ENCODE data around the gene MARK3.

The MARK3 gene

GRCh38 chr14:103393676-103394626 is 8.7 kb downstream of the MARK3 start:
- Histone ChIP-seq H3K4me3 (no peak overlapping the region), H3K4me1 (peaks cover 0 to 89% (median 51%) of the 10 kb centered on the region in 4 donors), H3K36me3 (no peaks in the 10 kb centered on the region), H3K9me3 (no peaks in the 10 kb centered on the region), H3K27ac (peak overlapping the region; percentile 47 to 52), H3K27me3 (no peaks in the 10 kb centered on the region)
- DNase-seq, result no peak
- TF ChIP-seq CTCF (IDR thresholded peaks at IDR 0.05), result peak; percentile 70 to 86
- intact Hi-C loops (cut with DNase I; ENCODE audit: low total_unique reads), result no loop called here

- Histone ChIP-seq H3K27me3 (no peaks in the 10 kb centered on the region), H3K27ac (peak overlapping the region; percentile 47 to 52), H3K4me1 (peaks cover 0 to 98% (median 57%) of the 10 kb centered on the region in 4 donors), H3K4me3 (no peak overlapping the region), H3K9me3 (no peaks in the 10 kb centered on the region), H3K36me3 (no peaks in the 10 kb centered on the region)
- no peak for DNase-seq
- no peak for TF ChIP-seq CTCF (IDR thresholded peaks at IDR 0.05)
- intact Hi-C loops (cut with DNase I; ENCODE audit: low total_unique reads), result no loop called here
Observed at GRCh38 chr14:103395244-103395643, 10.0 kb downstream of the MARK3 start.

- DNase-seq, result no peak
- TF ChIP-seq CTCF (IDR thresholded peaks at IDR 0.05), result no peak
- intact Hi-C loops (cut with DNase I; ENCODE audit: low total_unique reads), result no loop called here
- H3K36me3 ChIP-seq, result no peaks in the 10 kb centered on the region
- peak overlapping the region in 1 of 2 donors; percentile 52 for H3K27ac ChIP-seq
- no peak overlapping the region for H3K4me3 ChIP-seq
- no peaks in the 10 kb centered on the region for H3K27me3 ChIP-seq
- H3K4me1 ChIP-seq, result peaks cover 0 to 97% (median 59%) of the 10 kb centered on the region in 4 donors
- H3K9me3 ChIP-seq, result no peaks in the 10 kb centered on the region
Observed at GRCh38 chr14:103396463-103396862, 11.2 kb downstream of the MARK3 start.

GRCh38 chr14:103398427-103399195 is 13.4 kb downstream of the MARK3 start:
- no peaks in the 10 kb centered on the region for H3K9me3 ChIP-seq
- DNase-seq, result no peak
- peaks cover 0 to 97% (median 57%) of the 10 kb centered on the region in 4 donors for H3K4me1 ChIP-seq
- no peaks in the 10 kb centered on the region for H3K36me3 ChIP-seq
- no peaks in the 10 kb centered on the region for H3K27me3 ChIP-seq
- no peak overlapping the region for H3K4me3 ChIP-seq
- intact Hi-C loops (cut with DNase I; ENCODE audit: low total_unique reads), result no loop called here
- no peak for TF ChIP-seq CTCF (IDR thresholded peaks at IDR 0.05)
- H3K27ac ChIP-seq, result no peak overlapping the region

GRCh38 chr14:103400537-103400936 is 15.3 kb downstream of the MARK3 start:
- Histone ChIP-seq H3K4me3 (no peak overlapping the region), H3K9me3 (no peaks in the 10 kb centered on the region), H3K36me3 (peaks cover 0 to 7% (median 6%) of the 10 kb centered on the region in 3 donors), H3K27ac (no peak overlapping the region), H3K27me3 (no peaks in the 10 kb centered on the region), H3K4me1 (peaks cover 0 to 94% (median 51%) of the 10 kb centered on the region in 4 donors)
- no peak for TF ChIP-seq CTCF (IDR thresholded peaks at IDR 0.05)
- no peak for DNase-seq
- intact Hi-C loops (cut with DNase I; ENCODE audit: low total_unique reads), result no loop called here
